Osteocyte (in vitro differentiated cells): ENCODE measurements around the gene PAEP. TPM values are rescaled to one million over a fixed set of nuclear protein-coding genes. Genes with fewer than 3 reads are reported as not detected.

Source experiments
- DNase-seq: peaks from one replicate; pipeline ENCODE4 v3.0.0; 2021; ENCODE audit warnings: mixed read lengths; ENCODE audit not compliant: unreplicated experiment; ENCODE audit errors: extremely low spot score
- H3K27ac Mint-ChIP-seq: one replicate; pipeline ENCODE4 v1.8.0; 2021; ENCODE audit warnings: mild to moderate bottlenecking, mixed read lengths; ENCODE audit not compliant: unreplicated experiment
- H3K27me3 Mint-ChIP-seq: one replicate; pipeline ENCODE4 v1.8.0; 2021; ENCODE audit warnings: mixed read lengths; ENCODE audit not compliant: unreplicated experiment
- H3K36me3 Mint-ChIP-seq: one replicate; pipeline ENCODE4 v1.8.0; 2021; ENCODE audit warnings: mixed read lengths; ENCODE audit not compliant: unreplicated experiment
- H3K4me1 Mint-ChIP-seq: one replicate; pipeline ENCODE4 v1.8.0; 2021; ENCODE audit warnings: mixed read lengths; ENCODE audit not compliant: unreplicated experiment
- H3K4me3 Mint-ChIP-seq: one replicate; pipeline ENCODE4 v1.8.0; 2021; ENCODE audit warnings: mild to moderate bottlenecking, moderate library complexity, mixed read lengths; ENCODE audit not compliant: unreplicated experiment
- H3K9me3 Mint-ChIP-seq: one replicate; pipeline ENCODE4 v1.8.0; 2021; ENCODE audit warnings: mixed read lengths; ENCODE audit not compliant: unreplicated experiment
- total RNA-seq: library from RNA; stranded (reverse); gene quantifications from 2 replicates; pipeline ENCODE4 v1.2.1, GENCODE V29; 2021
- TF ChIP-seq, protein P1 (sequence below): fragments of 200-600 bp; sonication (generic); IDR thresholded peaks from 2 replicates; pipeline ENCODE4 v1.5.0; 2021; ENCODE audit warnings: antibody characterized with exemption, mild to moderate bottlenecking, moderate library complexity

PAEP gene
- total RNA-seq, 1 donor from 2014 or later = not detected

DNA sequence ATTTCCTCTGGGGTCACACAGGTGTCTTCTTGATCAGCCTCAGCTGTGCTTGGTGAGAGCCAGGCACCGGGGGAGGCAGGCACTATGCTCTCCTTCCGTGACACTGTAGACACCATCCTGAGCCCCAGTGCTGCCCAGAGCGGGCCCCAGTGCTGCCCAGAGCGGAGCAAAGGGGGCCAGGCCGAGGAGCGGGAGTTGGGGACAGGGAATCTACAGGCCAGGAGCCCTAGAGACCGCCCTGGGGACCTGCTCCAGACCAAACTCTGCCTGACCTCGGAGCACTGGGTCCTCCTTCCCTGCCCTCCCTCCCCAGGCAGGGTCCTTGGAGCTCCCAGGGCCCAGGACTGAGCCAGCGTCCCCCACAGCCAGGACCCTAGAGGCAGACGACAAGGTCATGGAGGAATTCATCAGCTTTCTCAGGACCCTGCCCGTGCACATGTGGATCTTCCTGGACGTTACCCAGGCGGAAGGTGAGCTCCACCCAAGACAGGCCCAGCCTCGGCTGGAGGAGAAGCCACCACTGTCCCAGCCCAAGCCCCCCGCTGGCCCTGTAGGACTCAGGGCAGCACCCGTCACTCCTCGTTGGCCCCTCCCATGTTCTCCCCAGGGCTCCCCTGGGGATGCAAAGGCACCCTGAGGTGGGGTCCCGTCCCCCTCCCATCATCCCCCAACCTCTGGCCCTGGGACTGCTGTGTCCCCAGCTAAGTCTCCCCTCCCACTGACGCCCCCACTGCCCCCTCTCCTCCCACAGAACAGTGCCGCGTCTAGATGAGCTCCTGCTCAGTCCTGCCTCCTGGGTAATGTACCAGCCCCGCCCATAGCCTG is 30.2 kb downstream of the PAEP start:
- TF ChIP-seq, protein P1, sequence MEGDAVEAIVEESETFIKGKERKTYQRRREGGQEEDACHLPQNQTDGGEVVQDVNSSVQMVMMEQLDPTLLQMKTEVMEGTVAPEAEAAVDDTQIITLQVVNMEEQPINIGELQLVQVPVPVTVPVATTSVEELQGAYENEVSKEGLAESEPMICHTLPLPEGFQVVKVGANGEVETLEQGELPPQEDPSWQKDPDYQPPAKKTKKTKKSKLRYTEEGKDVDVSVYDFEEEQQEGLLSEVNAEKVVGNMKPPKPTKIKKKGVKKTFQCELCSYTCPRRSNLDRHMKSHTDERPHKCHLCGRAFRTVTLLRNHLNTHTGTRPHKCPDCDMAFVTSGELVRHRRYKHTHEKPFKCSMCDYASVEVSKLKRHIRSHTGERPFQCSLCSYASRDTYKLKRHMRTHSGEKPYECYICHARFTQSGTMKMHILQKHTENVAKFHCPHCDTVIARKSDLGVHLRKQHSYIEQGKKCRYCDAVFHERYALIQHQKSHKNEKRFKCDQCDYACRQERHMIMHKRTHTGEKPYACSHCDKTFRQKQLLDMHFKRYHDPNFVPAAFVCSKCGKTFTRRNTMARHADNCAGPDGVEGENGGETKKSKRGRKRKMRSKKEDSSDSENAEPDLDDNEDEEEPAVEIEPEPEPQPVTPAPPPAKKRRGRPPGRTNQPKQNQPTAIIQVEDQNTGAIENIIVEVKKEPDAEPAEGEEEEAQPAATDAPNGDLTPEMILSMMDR = no peak
- no peak for DNase-seq
- no peak overlapping the region for H3K27ac Mint-ChIP-seq
- no peaks in the 10 kb centered on the region for H3K4me1 Mint-ChIP-seq
- H3K9me3 Mint-ChIP-seq = no peaks in the 10 kb centered on the region
- no peaks in the 10 kb centered on the region for H3K27me3 Mint-ChIP-seq
- H3K36me3 Mint-ChIP-seq = no peaks in the 10 kb centered on the region
- no peak overlapping the region for H3K4me3 Mint-ChIP-seq

DNA sequence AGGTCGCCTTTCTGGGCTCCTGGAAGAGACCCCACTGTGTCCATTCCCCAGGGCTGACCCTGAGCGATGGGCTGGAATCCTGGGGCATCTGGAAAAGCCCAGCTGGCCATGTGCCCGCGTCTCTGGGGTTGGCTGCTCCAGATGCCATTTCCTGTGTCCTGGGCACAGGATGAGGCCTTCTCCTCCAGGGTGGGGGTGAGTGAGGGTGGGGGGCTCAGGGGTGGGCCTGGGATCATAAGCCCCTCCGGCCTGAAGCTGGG is 30.7 kb downstream of the PAEP start:
- Mint-ChIP-seq H3K9me3 (no peaks in the 10 kb centered on the region), H3K4me3 (no peak overlapping the region), H3K36me3 (no peaks in the 10 kb centered on the region), H3K27me3 (no peaks in the 10 kb centered on the region), H3K27ac (no peak overlapping the region), H3K4me1 (no peaks in the 10 kb centered on the region)
- no peak for DNase-seq
- TF ChIP-seq, protein P1 = no peak

DNA sequence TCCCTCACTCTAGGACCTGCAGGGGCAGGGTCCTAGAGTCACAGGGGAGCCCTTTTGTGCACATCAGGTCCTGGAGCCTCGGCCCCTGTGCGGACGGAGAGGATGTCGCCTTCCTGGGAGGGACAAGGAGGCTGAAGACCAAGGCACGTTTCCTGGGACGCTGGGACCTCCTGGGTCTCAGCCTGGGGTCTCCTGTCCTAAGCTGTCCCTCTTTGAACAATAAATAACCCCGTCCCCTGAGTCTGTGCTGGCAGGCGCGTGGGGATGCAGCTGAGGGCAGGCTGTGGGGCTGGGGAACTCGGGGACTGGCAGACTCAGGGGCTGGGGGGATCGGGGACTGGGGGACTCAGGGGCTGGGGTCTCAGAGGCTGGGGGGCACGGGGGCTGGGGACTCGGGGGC is 31.1 kb downstream of the PAEP start:
- Mint-ChIP-seq H3K27ac (no peak overlapping the region), H3K36me3 (no peaks in the 10 kb centered on the region)

DNA sequence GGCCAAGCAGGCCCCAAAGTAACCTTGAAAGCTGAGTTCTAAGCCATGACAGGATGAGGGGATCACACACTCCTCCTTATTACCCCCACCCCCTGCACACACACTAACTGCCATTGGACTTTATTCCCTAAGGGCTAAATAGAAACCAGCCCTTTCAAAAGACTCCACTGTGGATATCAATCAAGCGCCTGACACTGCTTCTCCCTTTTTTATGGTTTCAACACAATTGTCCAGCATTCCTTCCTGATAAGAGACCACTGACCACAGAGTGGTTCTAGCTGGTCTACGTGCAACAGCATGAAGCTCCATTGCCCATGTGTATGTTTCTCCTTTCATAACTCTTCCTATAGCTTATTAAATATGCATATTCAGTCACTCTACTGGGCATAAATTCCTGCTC is 34.7 kb downstream of the PAEP start:
- TF ChIP-seq, protein P1 = no peak
- no peaks in the 10 kb centered on the region for H3K36me3 Mint-ChIP-seq
- peaks cover 19% of the 10 kb centered on the region for H3K27me3 Mint-ChIP-seq
- no peaks in the 10 kb centered on the region for H3K4me1 Mint-ChIP-seq
- no peak overlapping the region for H3K27ac Mint-ChIP-seq
- no peaks in the 10 kb centered on the region for H3K9me3 Mint-ChIP-seq
- H3K4me3 Mint-ChIP-seq = no peak overlapping the region
- no peak for DNase-seq

More for the DNA sequence above, 31.1 kb downstream of the PAEP start:
- TF ChIP-seq, protein P1 = no peak
- DNase-seq = no peak
- H3K27me3 Mint-ChIP-seq = no peaks in the 10 kb centered on the region
- H3K9me3 Mint-ChIP-seq = no peaks in the 10 kb centered on the region
- H3K4me1 Mint-ChIP-seq = no peaks in the 10 kb centered on the region
- no peak overlapping the region for H3K4me3 Mint-ChIP-seq

DNA sequence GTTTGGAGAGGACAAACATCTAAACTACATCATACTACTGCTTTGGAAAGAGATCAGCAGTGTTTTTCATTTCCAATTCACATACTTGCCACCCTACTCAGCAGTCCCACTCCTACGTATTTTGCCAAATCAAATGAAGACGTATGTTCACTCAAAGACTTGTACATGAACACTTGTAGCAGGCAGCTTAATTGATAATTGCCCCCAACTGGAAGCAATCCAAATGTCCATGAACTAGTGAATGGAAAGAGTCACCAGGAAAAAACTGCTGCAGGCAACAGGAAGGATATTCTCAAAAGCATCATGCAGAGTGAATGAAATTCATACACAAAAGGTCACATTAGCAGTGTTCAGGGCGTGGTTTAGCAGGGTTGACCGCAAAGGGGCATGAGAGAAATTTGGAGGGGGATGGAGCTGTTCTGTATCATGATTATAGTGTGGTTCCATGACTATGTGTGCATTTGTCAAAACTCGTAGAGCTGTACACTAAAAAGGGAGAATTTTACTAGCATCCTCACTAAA is 38.8 kb downstream of the PAEP start:
- H3K36me3 Mint-ChIP-seq = no peaks in the 10 kb centered on the region
- H3K27ac Mint-ChIP-seq = no peak overlapping the region
- DNase-seq = no peak
- peaks cover 19% of the 10 kb centered on the region for H3K27me3 Mint-ChIP-seq
- TF ChIP-seq, protein P1 = no peak
- no peak overlapping the region for H3K4me3 Mint-ChIP-seq
- no peaks in the 10 kb centered on the region for H3K9me3 Mint-ChIP-seq
- H3K4me1 Mint-ChIP-seq = no peaks in the 10 kb centered on the region
